ENCODE data around the gene ZFAND6.

ZFAND6 gene

DNA sequence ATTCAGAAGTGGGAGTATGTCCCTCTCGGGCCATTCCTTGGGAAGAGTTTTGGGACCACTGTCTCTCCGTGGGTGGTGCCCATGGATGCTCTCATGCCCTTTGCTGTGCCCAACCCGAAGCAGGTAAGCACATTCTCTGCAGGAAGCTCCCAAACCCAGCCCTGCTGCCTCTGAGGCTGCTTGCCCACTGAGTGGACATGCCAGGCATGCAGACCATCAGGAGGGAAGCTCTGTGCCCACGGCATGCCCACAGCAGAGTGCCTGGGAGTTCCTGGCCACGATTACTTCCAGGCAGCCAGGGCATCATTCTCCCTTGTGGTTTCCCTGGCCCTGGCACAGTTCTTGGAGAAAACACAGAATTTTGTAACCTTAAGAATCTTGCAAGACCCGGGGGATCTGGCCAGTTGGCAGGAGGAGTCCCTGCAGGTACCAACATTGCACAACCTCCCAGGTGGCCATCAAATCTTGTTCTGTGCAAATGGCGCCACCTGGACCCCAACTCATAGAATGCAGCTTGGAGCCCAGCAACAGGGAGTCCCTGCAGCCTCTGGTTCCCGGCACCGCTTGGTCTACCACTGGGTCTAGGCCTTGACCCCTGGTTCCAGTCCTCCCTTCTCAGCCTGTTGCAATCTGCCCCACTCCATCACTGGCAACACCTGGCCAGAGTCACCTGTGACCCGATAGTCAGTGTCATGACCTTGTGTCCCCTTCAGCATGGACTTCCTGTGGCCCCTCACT is 113.7 kb downstream of the ZFAND6 start:
- DNase-seq, result peak; percentile 68

- no peak for DNase-seq
Observed at GRCh38 chr15:80174017-80174746, 114.7 kb downstream of the ZFAND6 start.

DNA sequence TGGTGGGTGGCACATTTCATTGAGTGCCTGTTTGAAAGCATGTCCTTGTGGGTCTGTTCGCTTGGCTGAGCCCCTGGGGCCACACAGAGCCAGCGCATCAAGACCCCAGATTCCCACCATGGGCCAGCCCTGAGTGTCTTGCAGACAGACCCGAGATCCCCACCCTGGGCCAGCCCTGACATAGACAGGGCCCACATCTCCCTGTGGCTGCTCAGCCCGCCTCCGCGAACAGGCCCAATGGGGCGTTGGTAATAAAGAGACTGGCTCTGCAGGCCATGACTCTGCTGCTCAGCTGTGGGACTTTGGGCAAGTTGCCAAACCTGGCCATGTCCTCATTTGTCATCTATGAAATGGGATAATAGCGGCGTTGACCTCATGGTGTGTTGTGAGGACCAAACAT is 116.0 kb downstream of the ZFAND6 start:
- no peak for DNase-seq

DNA sequence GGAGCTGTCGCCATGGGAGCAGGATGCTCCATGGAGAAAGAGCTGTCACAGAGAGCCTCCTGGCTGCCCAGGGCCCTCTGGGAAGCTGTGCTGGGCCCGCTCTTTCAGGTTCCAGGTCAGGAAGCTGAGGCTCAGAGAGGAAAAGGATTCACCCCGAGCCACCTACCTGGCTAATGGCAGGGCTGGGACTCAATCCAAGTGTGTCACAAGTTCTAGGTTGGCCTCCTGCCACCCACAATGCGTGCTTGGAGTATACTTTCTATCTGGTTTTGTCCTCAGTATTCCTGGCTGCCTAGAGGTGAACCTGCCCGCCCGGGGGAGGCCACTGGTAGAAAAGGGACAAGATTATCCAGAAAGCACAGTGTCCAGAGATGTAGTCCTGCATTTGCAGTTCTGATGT is 117.0 kb downstream of the ZFAND6 start:
- DNase-seq, result no peak

GRCh38 chr15:80177156-80177555 is 117.7 kb downstream of the ZFAND6 start:
- DNase-seq, result no peak

- DNase-seq, result no peak
Observed at GRCh38 chr15:80179025-80179759, 119.7 kb downstream of the ZFAND6 start.

DNA sequence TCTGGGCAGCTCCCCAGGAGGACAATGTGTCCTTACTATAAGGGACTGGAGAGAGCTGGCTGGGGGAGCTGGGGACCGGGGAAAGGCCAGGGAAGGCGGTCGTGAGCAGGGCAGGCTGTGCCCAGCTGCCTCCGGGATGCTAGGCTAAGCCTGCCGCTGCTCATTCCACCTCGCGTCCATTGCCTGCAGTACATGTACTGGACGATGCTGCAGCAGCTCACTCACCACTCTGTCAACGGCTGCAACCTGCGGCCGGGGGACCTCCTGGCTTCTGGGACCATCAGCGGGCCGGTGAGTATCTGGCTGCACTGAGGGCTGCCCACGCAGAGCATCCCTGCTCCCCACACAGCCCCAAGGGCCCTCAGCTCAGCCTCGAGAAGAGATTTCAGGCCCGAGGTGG is 120.5 kb downstream of the ZFAND6 start:
- no peak for DNase-seq

DNA sequence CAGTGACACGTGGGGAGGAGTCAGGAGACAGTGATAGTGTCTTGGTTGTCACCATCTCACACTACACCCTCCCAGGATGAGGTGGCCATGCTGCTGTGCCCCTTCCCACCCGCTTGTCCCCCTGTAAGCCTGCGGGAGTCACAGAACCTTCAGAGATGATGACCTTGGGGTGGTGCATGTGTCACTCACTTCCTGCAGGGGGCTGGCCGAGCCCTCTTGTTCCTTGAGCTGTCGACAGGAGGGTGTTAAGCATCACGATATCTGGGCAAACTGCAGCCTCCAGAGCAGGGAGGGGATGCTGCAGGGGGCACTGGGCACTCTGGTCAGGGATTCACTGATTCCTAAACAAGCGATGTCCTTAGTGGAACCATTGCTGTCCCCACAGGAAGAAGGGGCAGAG is 121.0 kb downstream of the ZFAND6 start:
- DNase-seq, result no peak

GRCh38 chr15:80180986-80181385 is 121.5 kb downstream of the ZFAND6 start:
- DNase-seq, result no peak

GRCh38 chr15:80182611-80183261 is 123.3 kb downstream of the ZFAND6 start:
- DNase-seq, result no peak

GRCh38 chr15:80183306-80183705 is 123.8 kb downstream of the ZFAND6 start:
- DNase-seq, result no peak

DNA sequence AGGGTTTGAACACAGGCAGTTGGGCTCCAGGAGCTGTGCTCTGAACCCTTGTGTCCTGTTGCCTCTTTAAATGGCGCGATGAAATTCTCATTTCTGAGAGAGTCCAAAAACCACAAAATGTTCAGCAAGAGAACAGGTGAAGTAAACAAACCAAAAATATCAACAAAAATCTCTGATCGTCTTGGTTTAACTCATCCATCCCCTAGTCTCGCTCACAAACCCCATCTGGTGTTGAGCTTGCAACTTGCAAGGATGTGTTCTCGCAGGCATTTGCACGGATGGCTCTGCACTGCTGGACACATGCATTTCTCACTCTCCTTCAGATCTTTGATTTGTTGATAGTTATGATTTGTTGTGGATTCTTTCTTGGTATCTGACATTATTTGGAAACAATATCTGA is 124.4 kb downstream of the ZFAND6 start:
- DNase-seq, result no peak

DNA sequence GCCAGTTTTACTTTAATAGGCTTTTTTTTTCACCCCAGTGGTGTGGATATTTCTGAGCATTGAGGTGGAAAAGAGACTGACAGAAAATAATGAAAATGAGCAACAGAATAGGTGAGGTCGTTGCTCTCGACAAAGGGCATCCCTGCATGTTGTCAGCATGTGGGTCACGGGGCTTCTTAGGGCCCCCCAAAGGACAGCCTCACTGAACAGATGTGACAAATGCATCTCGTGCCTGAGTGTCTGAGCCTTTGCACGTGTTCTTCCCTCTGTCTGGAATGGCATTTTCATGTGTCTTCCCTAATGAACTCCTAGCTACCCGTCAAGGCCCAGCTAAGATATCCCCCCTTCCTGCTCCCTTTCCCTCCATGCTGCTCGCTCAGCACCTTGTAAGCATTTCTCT is 125.1 kb downstream of the ZFAND6 start:
- no peak for DNase-seq

- no peak for DNase-seq
Observed at GRCh38 chr15:80185152-80185551, 125.7 kb downstream of the ZFAND6 start.

GRCh38 chr15:80186066-80186465 is 126.6 kb downstream of the ZFAND6 start:
- DNase-seq, result no peak

- no peak for DNase-seq
Observed at GRCh38 chr15:80186597-80186996, 127.1 kb downstream of the ZFAND6 start.
